WI38 (cell line): ENCODE measurements around the gene SCN2B.

Source experiments
- H3K4me3 ChIP-seq: 2 replicates; pipeline ENCODE4 v1.5.1; 2011; ENCODE audit warnings: low read depth, mild to moderate bottlenecking, control low read depth, low read length
- TF ChIP-seq, protein P1 (sequence below): IDR thresholded peaks from 2 replicates; pipeline ENCODE4 v1.5.1; 2012; ENCODE audit warnings: low read depth, mild to moderate bottlenecking, control low read depth, low read length

SCN2B gene

DNA sequence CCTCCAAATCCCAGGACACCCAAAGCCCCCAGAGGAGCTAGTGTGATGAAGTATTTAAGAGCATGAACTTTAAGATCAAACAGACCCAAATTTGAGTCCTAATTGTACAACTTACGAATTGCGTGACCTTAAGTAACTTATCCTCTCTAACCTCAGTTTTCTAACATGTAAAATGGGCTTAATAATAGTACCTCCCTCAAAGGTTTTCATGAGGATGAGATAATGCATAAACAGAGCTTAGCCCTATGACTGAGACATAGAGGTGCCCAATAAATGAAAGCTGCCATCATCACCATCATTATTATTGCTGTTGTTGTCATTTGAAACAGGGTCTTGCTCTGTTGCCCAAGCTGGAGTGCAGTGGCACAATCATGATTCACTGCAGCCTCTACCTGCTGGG, 9.2 kb downstream of the SCN2B start:
- TF ChIP-seq, protein P1, sequence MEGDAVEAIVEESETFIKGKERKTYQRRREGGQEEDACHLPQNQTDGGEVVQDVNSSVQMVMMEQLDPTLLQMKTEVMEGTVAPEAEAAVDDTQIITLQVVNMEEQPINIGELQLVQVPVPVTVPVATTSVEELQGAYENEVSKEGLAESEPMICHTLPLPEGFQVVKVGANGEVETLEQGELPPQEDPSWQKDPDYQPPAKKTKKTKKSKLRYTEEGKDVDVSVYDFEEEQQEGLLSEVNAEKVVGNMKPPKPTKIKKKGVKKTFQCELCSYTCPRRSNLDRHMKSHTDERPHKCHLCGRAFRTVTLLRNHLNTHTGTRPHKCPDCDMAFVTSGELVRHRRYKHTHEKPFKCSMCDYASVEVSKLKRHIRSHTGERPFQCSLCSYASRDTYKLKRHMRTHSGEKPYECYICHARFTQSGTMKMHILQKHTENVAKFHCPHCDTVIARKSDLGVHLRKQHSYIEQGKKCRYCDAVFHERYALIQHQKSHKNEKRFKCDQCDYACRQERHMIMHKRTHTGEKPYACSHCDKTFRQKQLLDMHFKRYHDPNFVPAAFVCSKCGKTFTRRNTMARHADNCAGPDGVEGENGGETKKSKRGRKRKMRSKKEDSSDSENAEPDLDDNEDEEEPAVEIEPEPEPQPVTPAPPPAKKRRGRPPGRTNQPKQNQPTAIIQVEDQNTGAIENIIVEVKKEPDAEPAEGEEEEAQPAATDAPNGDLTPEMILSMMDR, result no peak
- H3K4me3 ChIP-seq, result no peak overlapping the region

DNA sequence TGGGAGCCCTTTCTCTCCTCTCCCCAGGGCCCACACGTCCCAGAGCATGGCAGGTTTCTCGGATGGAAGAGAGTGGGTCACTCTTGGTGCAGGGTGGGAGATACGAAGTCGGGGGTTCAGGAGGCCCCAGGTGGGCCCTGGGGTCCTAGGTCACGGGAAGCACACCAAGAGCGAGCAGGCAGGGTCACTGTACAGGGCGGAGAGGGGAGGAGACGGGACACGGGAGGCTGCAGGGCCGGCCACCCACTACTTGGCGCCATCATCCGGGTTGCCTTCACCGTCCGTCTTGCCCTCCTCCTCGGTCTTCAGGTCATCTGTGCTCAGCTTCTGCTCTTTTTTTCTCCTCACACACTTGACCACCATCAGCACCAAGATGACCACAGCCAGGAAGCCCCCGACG, 9.8 kb downstream of the SCN2B start:
- TF ChIP-seq, protein P1, result no peak
- H3K4me3 ChIP-seq, result no peak overlapping the region

DNA sequence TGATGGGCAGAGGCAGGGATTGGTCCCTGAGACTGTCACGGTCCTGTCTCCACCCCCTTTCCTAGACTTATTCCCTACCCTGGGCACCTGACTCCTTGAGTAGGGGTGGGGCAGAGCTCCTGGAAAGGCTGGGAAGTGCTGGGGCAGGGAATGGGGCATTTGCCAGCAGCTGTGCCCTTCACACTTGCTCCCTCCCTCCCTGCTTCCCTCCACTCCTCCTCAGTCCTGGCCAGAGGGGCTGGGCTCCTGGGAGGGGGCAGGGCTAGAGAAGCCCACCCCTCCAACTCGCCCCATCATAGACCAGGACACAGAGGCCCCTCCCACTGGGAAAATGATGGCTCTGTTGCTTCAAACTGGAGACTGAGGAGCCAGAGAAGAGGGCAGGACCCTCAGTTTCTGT, 11.6 kb downstream of the SCN2B start:
- TF ChIP-seq, protein P1, result no peak
- H3K4me3 ChIP-seq, result no peak overlapping the region

DNA sequence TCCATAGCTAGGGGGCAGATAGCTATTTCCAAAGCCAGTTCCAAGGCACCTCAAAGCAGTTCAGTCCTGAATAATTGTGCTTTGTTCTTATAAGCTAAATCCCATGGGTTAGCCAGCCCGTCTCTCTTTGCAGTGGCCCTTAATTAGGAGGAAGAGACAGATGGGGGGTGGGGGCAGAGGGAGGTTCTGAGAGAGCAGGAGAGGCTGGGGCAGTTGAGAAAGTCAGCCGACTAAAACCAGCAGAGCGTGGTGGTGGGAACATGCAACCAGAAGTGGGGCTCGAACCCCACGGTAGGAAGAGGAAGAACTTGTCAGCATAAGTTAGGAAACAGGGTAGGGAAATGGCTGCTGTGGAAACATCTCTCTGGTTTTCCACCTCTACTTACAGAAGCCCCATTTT, 12.9 kb downstream of the SCN2B start:
- H3K4me3 ChIP-seq, result no peak overlapping the region
- TF ChIP-seq, protein P1, result no peak

DNA sequence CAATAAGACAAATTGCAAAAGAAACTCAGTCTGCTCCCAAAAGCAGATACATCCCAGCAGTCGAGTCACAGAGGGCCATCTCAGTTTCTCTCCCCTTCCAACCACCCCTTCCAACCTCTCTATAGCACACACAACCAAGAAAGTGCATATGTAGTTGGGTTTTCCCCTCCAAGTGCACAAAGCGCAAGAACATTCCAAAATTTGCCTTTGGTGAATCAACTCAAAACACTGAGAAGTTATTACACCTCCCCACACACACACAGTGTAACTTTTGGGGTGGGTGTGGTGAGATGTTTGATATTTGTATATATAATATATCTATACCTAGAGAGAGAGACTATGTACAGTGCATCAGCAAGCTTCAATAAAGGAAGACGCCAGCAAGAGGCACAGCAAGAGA, 13.6 kb downstream of the SCN2B start:
- TF ChIP-seq, protein P1, result no peak
- no peak overlapping the region for H3K4me3 ChIP-seq

DNA sequence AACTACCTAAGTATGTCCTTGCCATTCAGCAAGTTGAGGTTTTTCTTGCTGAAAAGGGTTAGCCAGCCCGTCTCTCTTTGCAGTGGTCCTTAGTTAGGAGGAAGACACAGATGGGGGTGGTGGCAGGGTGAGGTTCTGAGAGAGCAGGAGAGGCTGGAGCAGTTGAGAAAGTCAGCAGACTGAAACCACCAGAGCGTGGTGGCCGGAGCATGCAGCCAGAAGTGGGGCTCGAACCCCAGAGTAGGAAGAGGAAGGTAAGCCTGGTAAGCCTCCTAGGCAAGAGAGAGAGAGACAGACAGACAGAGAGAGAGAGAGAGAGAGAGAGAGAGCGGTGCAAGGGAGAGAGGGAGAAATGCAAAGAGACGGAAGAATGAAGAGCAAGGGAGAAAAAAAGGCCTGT, 14.7 kb downstream of the SCN2B start:
- H3K4me3 ChIP-seq, result no peak overlapping the region
- TF ChIP-seq, protein P1, result no peak

DNA sequence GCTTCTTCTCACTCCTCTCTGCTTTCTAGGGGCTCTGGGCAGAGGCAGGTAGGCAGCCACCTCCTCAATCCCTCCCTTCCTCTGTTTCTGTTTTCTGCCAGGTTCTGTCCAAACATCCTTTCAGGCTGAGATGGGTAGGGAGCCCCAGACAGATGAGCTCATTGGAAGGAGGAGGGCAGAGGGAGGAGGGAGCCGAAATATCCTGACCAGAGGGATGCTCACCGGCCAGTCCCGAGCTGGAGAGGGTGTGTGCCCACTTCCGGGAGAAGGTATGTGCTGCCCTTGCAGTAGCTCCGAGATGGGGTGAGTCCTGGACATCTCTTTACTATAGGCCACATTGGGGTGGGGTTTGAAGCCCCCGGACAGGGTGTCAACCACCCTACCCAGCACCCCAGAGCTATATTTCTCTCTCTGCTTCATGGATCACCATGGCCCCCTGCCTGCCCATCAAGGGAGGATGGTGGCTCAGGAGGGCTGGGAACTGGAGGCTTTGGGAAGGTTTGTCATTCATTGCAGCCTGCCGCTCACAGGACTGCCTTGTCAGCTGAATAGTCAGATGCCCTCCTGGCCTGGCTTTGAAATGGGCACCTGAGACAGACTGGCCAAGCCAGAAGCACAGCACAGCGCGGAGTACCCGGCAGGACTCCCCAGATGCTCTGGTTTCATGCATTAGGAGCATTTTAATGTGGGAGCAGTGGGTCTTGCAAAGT, 19.1 kb downstream of the SCN2B start:
- no peak overlapping the region for H3K4me3 ChIP-seq
- TF ChIP-seq, protein P1, result no peak
